Measurements from ENCODE around the gene MMP3. TPM values are rescaled to one million over a fixed set of nuclear protein-coding genes. Genes with fewer than 3 reads are reported as not detected.

The MMP3 gene
- total and polyA plus RNA-seq, 9 of the 15 experiments (the other 6 are each of a cell fraction or from before 2014, with no cell fraction given) = not detected

- TF ChIP-seq ZBTB40 (IDR thresholded peaks at IDR 0.05) (no peak), ZBTB40 (CRISPR knock-in tag; IDR thresholded peaks at IDR 0.05) (no peak), ADNP (tag; IDR thresholded peaks at IDR 0.05) (no peak)
Observed at GRCh38 chr11:102791271-102792036, 52.0 kb downstream of the MMP3 start (continued).
